HEK293 (cell line): ENCODE results near the gene ZDHHC14.

ENCODE experiments used
- GFI1B ChIP-seq: fragments of 450-650 bp; formaldehyde crosslinking; IDR thresholded peaks from 2 replicates; pipeline ENCODE4 v1.5.1; 2016; ENCODE audit warnings: missing biosample characterization, missing genetic modification characterization
- SP2 ChIP-seq: fragments of 450-650 bp; formaldehyde crosslinking; IDR thresholded peaks from 2 replicates; pipeline ENCODE4 v1.5.1; 2016; ENCODE audit warnings: missing biosample characterization, missing genetic modification characterization
- TCF7L2 ChIP-seq: IDR thresholded peaks from 2 replicates; pipeline ENCODE4 v1.6.1; 2011; ENCODE audit warnings: low read depth, mild to moderate bottlenecking, inconsistent platforms, low read length, moderate library complexity, borderline replicate concordance
- ZBTB7A ChIP-seq: fragments of 450-650 bp; formaldehyde crosslinking; IDR thresholded peaks from 2 replicates; pipeline ENCODE4 v1.5.1; 2016; ENCODE audit warnings: low read depth, missing biosample characterization, missing genetic modification characterization
- ZNF157 ChIP-seq: fragments of 450-650 bp; formaldehyde crosslinking; IDR thresholded peaks from 2 replicates; pipeline ENCODE4 v1.5.1; 2016; ENCODE audit warnings: missing biosample characterization, missing genetic modification characterization
- ZNF174 ChIP-seq: fragments of 450-650 bp; formaldehyde crosslinking; IDR thresholded peaks from 2 replicates; pipeline ENCODE4 v1.5.0; 2017; ENCODE audit warnings: missing biosample characterization, mild to moderate bottlenecking, missing genetic modification characterization
- ZNF324 ChIP-seq: fragments of 450-650 bp; formaldehyde crosslinking; IDR thresholded peaks from 2 replicates; pipeline ENCODE4 v1.5.1; 2016; ENCODE audit warnings: missing biosample characterization, missing genetic modification characterization
- ZNF76 ChIP-seq: fragments of 450-650 bp; formaldehyde crosslinking; IDR thresholded peaks from 2 replicates; pipeline ENCODE4; 2016; ENCODE audit warnings: low read depth, missing biosample characterization, missing genetic modification characterization, borderline replicate concordance
- ZSCAN30 ChIP-seq: fragments of 450-650 bp; IDR thresholded peaks from 2 replicates; pipeline ENCODE4 v1.5.1; 2018; ENCODE audit warnings: missing biosample characterization, mild to moderate bottlenecking, missing genetic modification characterization, moderate library complexity
- TF ChIP-seq, protein P1 (sequence below): fragments of 450-650 bp; formaldehyde crosslinking; IDR thresholded peaks from 2 replicates; pipeline ENCODE4 v1.5.1; 2016; ENCODE audit warnings: missing biosample characterization, missing genetic modification characterization
- TF ChIP-seq, protein P2 (sequence below): fragments of 450-650 bp; formaldehyde crosslinking; IDR thresholded peaks from 2 replicates; pipeline ENCODE4 v1.5.1; 2017; ENCODE audit warnings: missing biosample characterization, missing genetic modification characterization
- TF ChIP-seq, protein P3 (sequence below): fragments of 450-650 bp; formaldehyde crosslinking; IDR thresholded peaks from 2 replicates; pipeline ENCODE4 v1.5.1; 2016; ENCODE audit warnings: missing biosample characterization, missing genetic modification characterization
- TF ChIP-seq, protein P4 (sequence below): fragments of 450-650 bp; formaldehyde crosslinking; IDR thresholded peaks from 2 replicates; pipeline ENCODE4 v1.5.1; 2016; ENCODE audit warnings: missing biosample characterization, missing genetic modification characterization
- TF ChIP-seq, protein P5 (sequence below): fragments of 450-650 bp; formaldehyde crosslinking; IDR thresholded peaks from 2 replicates; pipeline ENCODE4 v1.5.1; 2016; ENCODE audit warnings: missing biosample characterization, missing genetic modification characterization

DNA sequence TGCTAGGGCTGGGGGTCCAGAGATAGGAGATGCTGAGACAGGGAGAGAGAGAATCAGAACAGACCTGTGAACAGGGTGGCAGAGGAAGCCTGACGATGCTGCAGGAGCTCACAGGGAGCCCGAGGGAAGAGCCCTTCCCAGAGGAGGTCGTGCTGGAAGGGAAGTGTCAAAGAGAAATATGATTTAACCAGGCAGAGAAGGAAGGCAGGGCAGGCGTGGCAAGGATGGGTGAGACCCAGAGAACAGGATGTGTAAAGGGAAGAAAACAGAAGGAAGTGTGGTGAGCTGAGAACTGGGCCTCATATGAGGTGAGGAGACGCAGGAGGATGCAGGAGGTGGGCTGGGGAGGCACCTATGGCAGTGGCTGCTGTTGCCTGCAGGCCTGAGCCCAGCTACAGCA is 105.6 kb downstream of the ZDHHC14 start:
- TF ChIP-seq, protein P1, sequence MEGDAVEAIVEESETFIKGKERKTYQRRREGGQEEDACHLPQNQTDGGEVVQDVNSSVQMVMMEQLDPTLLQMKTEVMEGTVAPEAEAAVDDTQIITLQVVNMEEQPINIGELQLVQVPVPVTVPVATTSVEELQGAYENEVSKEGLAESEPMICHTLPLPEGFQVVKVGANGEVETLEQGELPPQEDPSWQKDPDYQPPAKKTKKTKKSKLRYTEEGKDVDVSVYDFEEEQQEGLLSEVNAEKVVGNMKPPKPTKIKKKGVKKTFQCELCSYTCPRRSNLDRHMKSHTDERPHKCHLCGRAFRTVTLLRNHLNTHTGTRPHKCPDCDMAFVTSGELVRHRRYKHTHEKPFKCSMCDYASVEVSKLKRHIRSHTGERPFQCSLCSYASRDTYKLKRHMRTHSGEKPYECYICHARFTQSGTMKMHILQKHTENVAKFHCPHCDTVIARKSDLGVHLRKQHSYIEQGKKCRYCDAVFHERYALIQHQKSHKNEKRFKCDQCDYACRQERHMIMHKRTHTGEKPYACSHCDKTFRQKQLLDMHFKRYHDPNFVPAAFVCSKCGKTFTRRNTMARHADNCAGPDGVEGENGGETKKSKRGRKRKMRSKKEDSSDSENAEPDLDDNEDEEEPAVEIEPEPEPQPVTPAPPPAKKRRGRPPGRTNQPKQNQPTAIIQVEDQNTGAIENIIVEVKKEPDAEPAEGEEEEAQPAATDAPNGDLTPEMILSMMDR: no peak
- TF ChIP-seq TCF7L2: no peak
- no peak for TF ChIP-seq ZNF174
- TF ChIP-seq, protein P2, sequence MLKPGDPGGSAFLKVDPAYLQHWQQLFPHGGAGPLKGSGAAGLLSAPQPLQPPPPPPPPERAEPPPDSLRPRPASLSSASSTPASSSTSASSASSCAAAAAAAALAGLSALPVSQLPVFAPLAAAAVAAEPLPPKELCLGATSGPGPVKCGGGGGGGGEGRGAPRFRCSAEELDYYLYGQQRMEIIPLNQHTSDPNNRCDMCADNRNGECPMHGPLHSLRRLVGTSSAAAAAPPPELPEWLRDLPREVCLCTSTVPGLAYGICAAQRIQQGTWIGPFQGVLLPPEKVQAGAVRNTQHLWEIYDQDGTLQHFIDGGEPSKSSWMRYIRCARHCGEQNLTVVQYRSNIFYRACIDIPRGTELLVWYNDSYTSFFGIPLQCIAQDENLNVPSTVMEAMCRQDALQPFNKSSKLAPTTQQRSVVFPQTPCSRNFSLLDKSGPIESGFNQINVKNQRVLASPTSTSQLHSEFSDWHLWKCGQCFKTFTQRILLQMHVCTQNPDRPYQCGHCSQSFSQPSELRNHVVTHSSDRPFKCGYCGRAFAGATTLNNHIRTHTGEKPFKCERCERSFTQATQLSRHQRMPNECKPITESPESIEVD: no peak
- no peak for TF ChIP-seq ZNF76
- TF ChIP-seq ZNF157: no peak
- TF ChIP-seq ZBTB7A: no peak
- no peak for TF ChIP-seq GFI1B (tag by site-specific recombination)
- TF ChIP-seq, protein P3, sequence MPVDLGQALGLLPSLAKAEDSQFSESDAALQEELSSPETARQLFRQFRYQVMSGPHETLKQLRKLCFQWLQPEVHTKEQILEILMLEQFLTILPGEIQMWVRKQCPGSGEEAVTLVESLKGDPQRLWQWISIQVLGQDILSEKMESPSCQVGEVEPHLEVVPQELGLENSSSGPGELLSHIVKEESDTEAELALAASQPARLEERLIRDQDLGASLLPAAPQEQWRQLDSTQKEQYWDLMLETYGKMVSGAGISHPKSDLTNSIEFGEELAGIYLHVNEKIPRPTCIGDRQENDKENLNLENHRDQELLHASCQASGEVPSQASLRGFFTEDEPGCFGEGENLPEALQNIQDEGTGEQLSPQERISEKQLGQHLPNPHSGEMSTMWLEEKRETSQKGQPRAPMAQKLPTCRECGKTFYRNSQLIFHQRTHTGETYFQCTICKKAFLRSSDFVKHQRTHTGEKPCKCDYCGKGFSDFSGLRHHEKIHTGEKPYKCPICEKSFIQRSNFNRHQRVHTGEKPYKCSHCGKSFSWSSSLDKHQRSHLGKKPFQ (tag by site-specific recombination): no peak
- TF ChIP-seq, protein P4, sequence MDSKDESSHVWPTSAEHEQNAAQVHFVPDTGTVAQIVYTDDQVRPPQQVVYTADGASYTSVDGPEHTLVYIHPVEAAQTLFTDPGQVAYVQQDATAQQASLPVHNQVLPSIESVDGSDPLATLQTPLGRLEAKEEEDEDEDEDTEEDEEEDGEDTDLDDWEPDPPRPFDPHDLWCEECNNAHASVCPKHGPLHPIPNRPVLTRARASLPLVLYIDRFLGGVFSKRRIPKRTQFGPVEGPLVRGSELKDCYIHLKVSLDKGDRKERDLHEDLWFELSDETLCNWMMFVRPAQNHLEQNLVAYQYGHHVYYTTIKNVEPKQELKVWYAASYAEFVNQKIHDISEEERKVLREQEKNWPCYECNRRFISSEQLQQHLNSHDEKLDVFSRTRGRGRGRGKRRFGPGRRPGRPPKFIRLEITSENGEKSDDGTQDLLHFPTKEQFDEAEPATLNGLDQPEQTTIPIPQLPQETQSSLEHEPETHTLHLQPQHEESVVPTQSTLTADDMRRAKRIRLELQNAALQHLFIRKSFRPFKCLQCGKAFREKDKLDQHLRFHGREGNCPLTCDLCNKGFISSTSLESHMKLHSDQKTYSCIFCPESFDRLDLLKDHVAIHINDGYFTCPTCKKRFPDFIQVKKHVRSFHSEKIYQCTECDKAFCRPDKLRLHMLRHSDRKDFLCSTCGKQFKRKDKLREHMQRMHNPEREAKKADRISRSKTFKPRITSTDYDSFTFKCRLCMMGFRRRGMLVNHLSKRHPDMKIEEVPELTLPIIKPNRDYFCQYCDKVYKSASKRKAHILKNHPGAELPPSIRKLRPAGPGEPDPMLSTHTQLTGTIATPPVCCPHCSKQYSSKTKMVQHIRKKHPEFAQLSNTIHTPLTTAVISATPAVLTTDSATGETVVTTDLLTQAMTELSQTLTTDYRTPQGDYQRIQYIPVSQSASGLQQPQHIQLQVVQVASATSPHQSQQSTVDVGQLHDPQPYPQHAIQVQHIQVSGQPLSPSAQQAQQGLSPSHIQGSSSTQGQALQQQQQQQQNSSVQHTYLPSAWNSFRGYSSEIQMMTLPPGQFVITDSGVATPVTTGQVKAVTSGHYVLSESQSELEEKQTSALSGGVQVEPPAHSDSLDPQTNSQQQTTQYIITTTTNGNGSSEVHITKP (tag by site-specific recombination): no peak
- TF ChIP-seq ZSCAN30: no peak
- TF ChIP-seq SP2 (tag by site-specific recombination): no peak
- TF ChIP-seq, protein P5, sequence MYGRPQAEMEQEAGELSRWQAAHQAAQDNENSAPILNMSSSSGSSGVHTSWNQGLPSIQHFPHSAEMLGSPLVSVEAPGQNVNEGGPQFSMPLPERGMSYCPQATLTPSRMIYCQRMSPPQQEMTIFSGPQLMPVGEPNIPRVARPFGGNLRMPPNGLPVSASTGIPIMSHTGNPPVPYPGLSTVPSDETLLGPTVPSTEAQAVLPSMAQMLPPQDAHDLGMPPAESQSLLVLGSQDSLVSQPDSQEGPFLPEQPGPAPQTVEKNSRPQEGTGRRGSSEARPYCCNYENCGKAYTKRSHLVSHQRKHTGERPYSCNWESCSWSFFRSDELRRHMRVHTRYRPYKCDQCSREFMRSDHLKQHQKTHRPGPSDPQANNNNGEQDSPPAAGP: no peak
- no peak for TF ChIP-seq ZNF324 (tag by site-specific recombination)
